Caco-2 (cell line): ENCODE results near the gene SUSD5. TPM values are rescaled to one million over a fixed set of nuclear protein-coding genes. Genes with fewer than 3 reads are reported as not detected.
A peak's percentile ranks its signal among the peaks of the same experiment; 100 is the strongest.
"Not testable (repeated sequence)": the region's sequence is repeated elsewhere in the genome, so short reads cannot be mapped to it uniquely, and the experiment has no call there.

ENCODE experiments used
- BruUV-seq: library from RNA; stranded (reverse); fragments of 400-500 nt; replicated peaks from 2 replicates; lab custom pipeline; 2021; lab: Mats Ljungman, UMichigan
- CTCF ChIA-PET: fragments of 300-600 bp; sonication (Branson Sonifier 250); formaldehyde crosslinking; loops from one replicate; lab custom pipeline; 2022; ENCODE audit warnings: antibody characterized with exemption; lab: Charles Lee
- POLR2A ChIA-PET: fragments of 300-600 bp; sonication (Branson Sonifier 250); formaldehyde crosslinking; loops from one replicate; lab custom pipeline; 2022; ENCODE audit warnings: antibody characterized with exemption; lab: Charles Lee
- DNase-seq, 2 experiments: peaks; one replicate each; pipeline versions ENCODE4 v3.0.0 to v3.0.0-alpha.2; 2020 to 2022
- H3K27me3 ChIP-seq: replicated peaks from 2 replicates; pipeline ENCODE4 v1.6.0; 2011; ENCODE audit warnings: low read length; ENCODE audit not compliant: control insufficient read depth, insufficient read depth
- H3K36me3 ChIP-seq: 2 replicates; pipeline ENCODE4 v1.5.1; 2011; ENCODE audit warnings: low read length; ENCODE audit not compliant: control insufficient read depth, insufficient read depth
- H3K4me1 ChIP-seq: fragments of 250-450 bp; sonication (Bioruptor Pico); 2 replicates; pipeline ENCODE4 v1.5.1; 2020; ENCODE audit warnings: mild to moderate bottlenecking
- H3K4me3 ChIP-seq: 2 replicates; pipeline ENCODE4 v1.5.1; 2011; ENCODE audit warnings: low read depth, mild to moderate bottlenecking, control low read depth, low read length
- H3K9me3 ChIP-seq: fragments of 250-450 bp; sonication (Bioruptor Pico); 2 replicates; pipeline ENCODE4 v1.5.1; 2020; ENCODE audit warnings: mild to moderate bottlenecking, moderate library complexity
- H3K27ac Mint-ChIP-seq: one replicate; pipeline ENCODE4 v1.8.0; 2022; ENCODE audit warnings: mixed read lengths; ENCODE audit not compliant: unreplicated experiment
- H3K27me3 Mint-ChIP-seq: one replicate; pipeline ENCODE4 v1.8.0; 2022; ENCODE audit warnings: mixed read lengths; ENCODE audit not compliant: insufficient read depth, unreplicated experiment
- H3K36me3 Mint-ChIP-seq: one replicate; pipeline ENCODE4 v1.8.0; 2022; ENCODE audit warnings: mild to moderate bottlenecking, mixed read lengths; ENCODE audit not compliant: insufficient read depth, unreplicated experiment
- H3K4me1 Mint-ChIP-seq: one replicate; pipeline ENCODE4 v1.8.0; 2022; ENCODE audit warnings: low read depth, mixed read lengths; ENCODE audit not compliant: unreplicated experiment
- H3K4me3 Mint-ChIP-seq: one replicate; pipeline ENCODE4 v1.8.0; 2022; ENCODE audit warnings: mild to moderate bottlenecking, moderate library complexity, mixed read lengths; ENCODE audit not compliant: unreplicated experiment
- H3K9me3 Mint-ChIP-seq: one replicate; pipeline ENCODE4 v1.8.0; 2022; ENCODE audit warnings: mixed read lengths; ENCODE audit not compliant: unreplicated experiment
- CTCF ChIP-seq, 2 experiments: fragments of 200-600 bp in 1 of 2; IDR thresholded peaks; 1 replicate in 1 of 2; 2 replicates in 1 of 2; pipeline versions ENCODE4 v1.5.1 to v1.8.0; 2011 to 2022; ENCODE audit warnings: antibody characterized with exemption in 1 of 2, control low read depth in 1 of 2, inconsistent platforms in 1 of 2, low read depth in 1 of 2, low read length in 1 of 2, mild to moderate bottlenecking in 1 of 2, moderate library complexity in 1 of 2; ENCODE audit not compliant: insufficient read depth in 1 of 2, severe bottlenecking in 1 of 2, unreplicated experiment in 1 of 2
- intact Hi-C: fragments of 100-400 bp; cut with micrococcal nuclease; formaldehyde crosslinking; loops from one replicate; pipeline ENCODE4 v1.10.0; 2022; ENCODE audit not compliant: unreplicated experiment
- total RNA-seq: library from RNA; stranded (reverse); gene quantifications from 2 replicates; pipeline ENCODE4 v1.2.3, GENCODE V29; 2022

The SUSD5 gene
- total RNA-seq, 1 experiment from 2014 or later = not detected

GRCh38 chr3:33187368-33187634 is 31.3 kb downstream of the SUSD5 start:
- H3K36me3 Mint-ChIP-seq = no peaks in the 10 kb centered on the region
- no peaks in the 10 kb centered on the region for H3K27me3 Mint-ChIP-seq
- Histone ChIP-seq H3K4me3 (no peak overlapping the region), H3K4me1 (0 out of 2 replicates have a peak, but pooled peaks cover 9% of the 10 kb centered on the region), H3K27me3 (no peaks in the 10 kb centered on the region), H3K36me3 (no peaks in the 10 kb centered on the region), H3K9me3 (no peaks in the 10 kb centered on the region)
- ChIA-PET CTCF (interaction anchor here (0.5 to 1.5 kb wide), 2 partner anchors 56 to 102 kb away, joined by 3 to 6 read pairs; no protein-coding TSS in a partner anchor), POLR2A (no interaction called here)
- peaks cover 12% of the 10 kb centered on the region for H3K9me3 Mint-ChIP-seq
- no peak for TF ChIP-seq CTCF (IDR thresholded peaks at IDR 0.05; ENCODE audit: insufficient read depth in 1 of 2, low read depth in 1 of 2, low read length in 1 of 2, severe bottlenecking in 1 of 2, unreplicated experiment in 1 of 2)
- H3K27ac Mint-ChIP-seq = no peak overlapping the region
- DNase-seq = no peak
- H3K4me1 Mint-ChIP-seq = peaks cover 9% of the 10 kb centered on the region
- no peak overlapping the region for H3K4me3 Mint-ChIP-seq
- intact Hi-C loops = no loop called here
- no TSS peak for BruUV-seq

GRCh38 chr3:33186524-33187367 is 31.9 kb downstream of the SUSD5 start:
- POLR2A ChIA-PET = no interaction called here
- BruUV-seq = no TSS peak
- peak; percentile 14 to 48 for DNase-seq

GRCh38 chr3:33184863-33185262 is 33.7 kb downstream of the SUSD5 start:
- no peak overlapping the region for H3K27ac Mint-ChIP-seq
- no peak overlapping the region for H3K4me3 ChIP-seq
- intact Hi-C loops = no loop called here
- no peaks in the 10 kb centered on the region for H3K36me3 Mint-ChIP-seq
- H3K4me3 Mint-ChIP-seq = no peak overlapping the region
- ChIA-PET POLR2A (no interaction called here), CTCF (interaction anchor here (1.1 kb wide), 1 partner anchor 48 kb away, joined by 3 read pairs; no protein-coding TSS in a partner anchor)
- no peaks in the 10 kb centered on the region for H3K36me3 ChIP-seq
- BruUV-seq = no TSS peak
- no peak for DNase-seq
- peaks cover 14% of the 10 kb centered on the region; the same call in 1 of the 2 replicates for H3K4me1 ChIP-seq
- H3K9me3 ChIP-seq = no peaks in the 10 kb centered on the region
- H3K9me3 Mint-ChIP-seq = peaks cover 12% of the 10 kb centered on the region
- TF ChIP-seq CTCF (IDR thresholded peaks at IDR 0.05; ENCODE audit: insufficient read depth in 1 of 2, low read depth in 1 of 2, low read length in 1 of 2, severe bottlenecking in 1 of 2, unreplicated experiment in 1 of 2) = no peak
- H3K27me3 ChIP-seq = no peaks in the 10 kb centered on the region
- H3K27me3 Mint-ChIP-seq = no peaks in the 10 kb centered on the region
- peaks cover 9% of the 10 kb centered on the region for H3K4me1 Mint-ChIP-seq

More at GRCh38 chr3:33186524-33187367, 31.9 kb downstream of the SUSD5 start:
- no peaks in the 10 kb centered on the region for H3K27me3 Mint-ChIP-seq
- no peak overlapping the region for H3K4me3 ChIP-seq
- intact Hi-C loops = no loop called here
- H3K4me1 ChIP-seq = peaks cover 10% of the 10 kb centered on the region; the same call in 1 of the 2 replicates
- no peak overlapping the region for H3K27ac Mint-ChIP-seq
- no peaks in the 10 kb centered on the region for H3K9me3 ChIP-seq
- H3K9me3 Mint-ChIP-seq = peaks cover 12% of the 10 kb centered on the region
- CTCF ChIA-PET = interaction anchor here (0.5 to 1.5 kb wide), 2 partner anchors 55 to 102 kb away, joined by 3 to 6 read pairs; no protein-coding TSS in a partner anchor
- H3K4me1 Mint-ChIP-seq = peaks cover 9% of the 10 kb centered on the region
- no peaks in the 10 kb centered on the region for H3K36me3 ChIP-seq
- no peak for TF ChIP-seq CTCF (IDR thresholded peaks at IDR 0.05; ENCODE audit: insufficient read depth in 1 of 2, low read depth in 1 of 2, low read length in 1 of 2, severe bottlenecking in 1 of 2, unreplicated experiment in 1 of 2)
- H3K36me3 Mint-ChIP-seq = no peaks in the 10 kb centered on the region
- no peaks in the 10 kb centered on the region for H3K27me3 ChIP-seq
- H3K4me3 Mint-ChIP-seq = no peak overlapping the region

- BruUV-seq = not testable (repeated sequence)
These were observed 37.0 kb downstream of the SUSD5 start for GRCh38 chr3:33181641-33182040.

More at GRCh38 chr3:33181641-33182040, 37.0 kb downstream of the SUSD5 start:
- H3K36me3 Mint-ChIP-seq, H3K27ac Mint-ChIP-seq, DNase-seq, H3K27me3 ChIP-seq, H3K4me1 ChIP-seq, H3K27me3 Mint-ChIP-seq, H3K9me3 ChIP-seq, H3K36me3 ChIP-seq, H3K4me3 Mint-ChIP-seq, H3K4me3 ChIP-seq, H3K4me1 Mint-ChIP-seq, intact Hi-C loops, POLR2A ChIA-PET: not testable (repeated sequence)
- CTCF ChIA-PET = interaction anchor here (0.7 kb wide), 1 partner anchor 496 kb away, joined by 14 read pairs; the partner anchor contains the start of gene CNOT10
- H3K9me3 Mint-ChIP-seq = peaks cover 12% of the 10 kb centered on the region
